Activated B cell treated with CpG ODN at 0.5 μM for 24 hours (primary cell): ENCODE data around the gene NDE1. TPM values are rescaled to one million over a fixed set of nuclear protein-coding genes. Genes with fewer than 3 reads are reported as not detected.

Experiments
- ATAC-seq: fragments of 200-7000 bp; cut with Tn5 transposase; one replicate; pipeline ENCODE4 v1.10.0; 2021; ENCODE audit warnings: low read depth, mild to moderate bottlenecking, moderate library complexity
- CTCF ChIA-PET: fragments of 350-600 bp; sonication (Branson Sonifier 250); formaldehyde crosslinking; loops from one replicate; lab custom pipeline; 2021; ENCODE audit warnings: antibody characterized with exemption; lab: Charles Lee
- POLR2A ChIA-PET: fragments of 350-600 bp; sonication (Branson Sonifier 250); formaldehyde crosslinking; loops from one replicate; lab custom pipeline; 2021; ENCODE audit warnings: antibody characterized with exemption; lab: Charles Lee
- DNase-seq: peaks from one replicate; pipeline ENCODE4 v3.0.0; 2022
- H3K27ac Mint-ChIP-seq: one replicate; pipeline ENCODE4 v1.8.0; 2020; ENCODE audit warnings: mixed read lengths
- H3K27me3 Mint-ChIP-seq: one replicate; pipeline ENCODE4 v1.8.0; 2021; ENCODE audit warnings: mixed read lengths
- H3K36me3 Mint-ChIP-seq: one replicate; pipeline ENCODE4 v1.8.0; 2021; ENCODE audit warnings: low read depth, mixed read lengths
- H3K4me1 Mint-ChIP-seq: one replicate; pipeline ENCODE4 v1.8.0; 2021; ENCODE audit warnings: mixed read lengths
- H3K4me3 Mint-ChIP-seq: one replicate; pipeline ENCODE4 v1.8.0; 2020; ENCODE audit warnings: mild to moderate bottlenecking, mixed read lengths
- H3K9me3 Mint-ChIP-seq: one replicate; pipeline ENCODE4 v1.8.0; 2020; ENCODE audit warnings: mixed read lengths
- CTCF ChIP-seq: fragments of 200-600 bp; IDR thresholded peaks from one replicate; pipeline ENCODE4 v1.8.0; 2022; ENCODE audit warnings: antibody characterized with exemption, mild to moderate bottlenecking
- intact Hi-C: fragments of 100-400 bp; cut with micrococcal nuclease; formaldehyde crosslinking; loops from one replicate; pipeline ENCODE4 v1.15.1; 2024
- total RNA-seq: library from RNA; stranded (reverse); gene quantifications from 2 replicates; pipeline ENCODE4 v1.2.3, GENCODE V29; 2022

NDE1 gene
- total RNA-seq, 1 donor from 2014 or later: 163 TPM

- ATAC-seq: no peak
- intact Hi-C loops: no loop called here
- Mint-ChIP-seq H3K36me3 (no peaks in the 10 kb centered on the region), H3K4me1 (peaks cover 5% of the 10 kb centered on the region), H3K27me3 (peaks cover 8% of the 10 kb centered on the region), H3K9me3 (no peaks in the 10 kb centered on the region), H3K27ac (no peak overlapping the region), H3K4me3 (no peak overlapping the region)
- POLR2A ChIA-PET: no interaction called here
- CTCF ChIA-PET: interaction anchor here (0.7 kb wide), 1 partner anchor 9 kb away, joined by 3 read pairs; no protein-coding TSS in a partner anchor
- no peak for TF ChIP-seq CTCF
- no peak for DNase-seq
Observed at GRCh38 chr16:15754821-15755534, 104.9 kb downstream of the NDE1 start.

- Mint-ChIP-seq H3K27ac (no peak overlapping the region), H3K27me3 (peaks cover 17% of the 10 kb centered on the region), H3K9me3 (no peaks in the 10 kb centered on the region), H3K4me1 (peaks cover 5% of the 10 kb centered on the region), H3K4me3 (no peak overlapping the region), H3K36me3 (no peaks in the 10 kb centered on the region)
- ChIA-PET CTCF (no interaction called here), POLR2A (interaction anchor here (0.6 kb wide), 1 partner anchor 371 kb away, joined by 7 read pairs; no protein-coding TSS in a partner anchor)
- intact Hi-C loops: no loop called here
- ATAC-seq (no peak), DNase-seq (no peak)
- no peak for TF ChIP-seq CTCF
Observed at GRCh38 chr16:15757077-15757386, 107.0 kb downstream of the NDE1 start.

- CTCF ChIA-PET: no interaction called here
- H3K36me3 Mint-ChIP-seq: no peaks in the 10 kb centered on the region
- H3K27ac Mint-ChIP-seq: no peak overlapping the region
- DNase-seq (no peak), ATAC-seq (no peak)
- POLR2A ChIA-PET: no interaction called here
- H3K4me1 Mint-ChIP-seq: peaks cover 5% of the 10 kb centered on the region
- H3K27me3 Mint-ChIP-seq: peaks cover 24% of the 10 kb centered on the region
- TF ChIP-seq CTCF: no peak
- intact Hi-C loops: no loop called here
- no peaks in the 10 kb centered on the region for H3K9me3 Mint-ChIP-seq
- H3K4me3 Mint-ChIP-seq: no peak overlapping the region
Observed at GRCh38 chr16:15757630-15758251, 107.7 kb downstream of the NDE1 start.

GRCh38 chr16:15759070-15759469, 109.0 kb downstream of the NDE1 start:
- Mint-ChIP-seq H3K4me3 (no peak overlapping the region), H3K36me3 (no peaks in the 10 kb centered on the region), H3K9me3 (no peaks in the 10 kb centered on the region), H3K27ac (no peak overlapping the region), H3K27me3 (peaks cover 25% of the 10 kb centered on the region), H3K4me1 (peaks cover 5% of the 10 kb centered on the region)
- intact Hi-C loops: no loop called here
- TF ChIP-seq CTCF: no peak
- ATAC-seq (no peak), DNase-seq (no peak)
- ChIA-PET POLR2A (interaction anchor here (0.7 kb wide), 1 partner anchor 53 kb away, joined by 7 read pairs; no protein-coding TSS in a partner anchor), CTCF (no interaction called here)

- ChIA-PET POLR2A (interaction anchor here (0.6 kb wide), 1 partner anchor 417 kb away, joined by 4 read pairs; no protein-coding TSS in a partner anchor), CTCF (no interaction called here)
- intact Hi-C loops: no loop called here
- DNase-seq: no peak
- H3K36me3 Mint-ChIP-seq: no peaks in the 10 kb centered on the region
- no peaks in the 10 kb centered on the region for H3K9me3 Mint-ChIP-seq
- no peak for TF ChIP-seq CTCF
- no peak overlapping the region for H3K27ac Mint-ChIP-seq
- ATAC-seq: no peak
- no peak overlapping the region for H3K4me3 Mint-ChIP-seq
- H3K4me1 Mint-ChIP-seq: peaks cover 5% of the 10 kb centered on the region
- peaks cover 28% of the 10 kb centered on the region for H3K27me3 Mint-ChIP-seq
Observed at GRCh38 chr16:15760129-15760528, 110.1 kb downstream of the NDE1 start.
